Keratinocyte (primary cell): ENCODE results near the gene NMT2. TPM values are rescaled to one million over a fixed set of nuclear protein-coding genes. Genes with fewer than 3 reads are reported as not detected.

Source experiments
- DNase-seq: peaks from one replicate; pipeline ENCODE4 v3.0.0-alpha.2; 2011; ENCODE audit warnings: low read depth, missing footprints, low spot score
- FAIRE-seq: peaks from 2 replicates; lab custom pipeline; 2011; peaks lifted over from hg19 to GRCh38; lab: Jason Lieb, UNC
- H2AFZ ChIP-seq: 2 replicates; pipeline ENCODE4 v1.6.0; 2012; ENCODE audit warnings: low read length, control low read depth, inconsistent platforms; ENCODE audit not compliant: control insufficient read depth
- H3K27ac ChIP-seq: 2 replicates; pipeline ENCODE4 v1.5.1; 2011; ENCODE audit warnings: low read length; ENCODE audit not compliant: control insufficient read depth, insufficient read depth
- H3K27me3 ChIP-seq: 3 replicates; pipeline ENCODE4 v1.6.0; 2011; ENCODE audit warnings: low read length; ENCODE audit not compliant: control insufficient read depth, insufficient read depth; ENCODE audit errors: extremely low read depth
- H3K36me3 ChIP-seq, 2 experiments: 2 replicates in 1 of 2; 3 replicates in 1 of 2; pipeline ENCODE4 v1.5.1; 2011; ENCODE audit warnings: low read length in 2 of 2, mild to moderate bottlenecking in 1 of 2; ENCODE audit not compliant: control insufficient read depth in 2 of 2, insufficient read depth in 2 of 2; ENCODE audit errors: extremely low read depth in 1 of 2
- H3K4me1 ChIP-seq: 3 replicates; pipeline ENCODE4 v1.5.1; 2011; ENCODE audit warnings: low read length; ENCODE audit not compliant: control insufficient read depth, insufficient read depth; ENCODE audit errors: extremely low read depth
- H3K4me2 ChIP-seq: 3 replicates; pipeline ENCODE4 v1.6.0; 2011; ENCODE audit warnings: low read depth, low read length; ENCODE audit not compliant: control insufficient read depth, insufficient read depth; ENCODE audit errors: extremely low read depth
- H3K4me3 ChIP-seq, 3 experiments: fragments of 200-600 bp in 1 of 3; sonication (generic) in 1 of 3; 2 replicates in 2 of 3; 3 replicates in 1 of 3; pipeline ENCODE4 v1.5.1; 2011 to 2016; ENCODE audit warnings: low read length in 3 of 3, mild to moderate bottlenecking in 3 of 3, control low read depth in 2 of 3, inconsistent platforms in 1 of 3, low read depth in 1 of 3, mixed read lengths in 1 of 3, mixed run types in 1 of 3, moderate library complexity in 1 of 3; ENCODE audit not compliant: control insufficient read depth in 2 of 3, insufficient read depth in 2 of 3; ENCODE audit errors: extremely low read depth in 1 of 3
- H3K79me2 ChIP-seq: 2 replicates; pipeline ENCODE4 v1.6.0; 2012; ENCODE audit warnings: low read length; ENCODE audit not compliant: control insufficient read depth, insufficient read depth
- H3K9ac ChIP-seq: 3 replicates; pipeline ENCODE4 v1.6.0; 2011; ENCODE audit warnings: low read length; ENCODE audit not compliant: control insufficient read depth, insufficient read depth; ENCODE audit errors: extremely low read depth
- H3K9me1 ChIP-seq: 3 replicates; pipeline ENCODE4 v1.6.0; 2011; ENCODE audit warnings: low read length; ENCODE audit not compliant: control insufficient read depth, insufficient read depth; ENCODE audit errors: extremely low read depth
- H3K9me3 ChIP-seq: 2 replicates; pipeline ENCODE4 v1.5.1; 2012; ENCODE audit warnings: low read depth, low read length; ENCODE audit not compliant: control insufficient read depth
- H4K20me1 ChIP-seq: 3 replicates; pipeline ENCODE4 v1.6.0; 2011; ENCODE audit warnings: low read length; ENCODE audit not compliant: control insufficient read depth, insufficient read depth; ENCODE audit errors: extremely low read depth
- EZH2 ChIP-seq: IDR thresholded peaks from one replicate; pipeline ENCODE4 v1.6.1; 2012; ENCODE audit warnings: inconsistent platforms, mild to moderate bottlenecking, low read length, moderate library complexity
- dilution Hi-C: fragments of 300-500 bp; cut with MboI; formaldehyde crosslinking; loops from one replicate; pipeline ENCODE4 v1.7.0; 2020; ENCODE audit warnings: low sequenced_read_pairs; ENCODE audit not compliant: extremely low pct_ligation_motif_present
- polyA plus RNA-seq, 5 experiments: library from polyadenylated mRNA; depleted of rRNA in 3 of 5; stranded (reverse) in 3 of 5; stranded (forward) in 1 of 5; unstranded in 1 of 5; fragments of >200 nt; gene quantifications; 1 replicate in 1 of 5; 2 replicates in 3 of 5; 3 replicates in 1 of 5; pipeline versions ENCODE4 v1.2.1 to v1.2.3, GENCODE V29; 2011 to 2012; ENCODE audit warnings: missing spikeins in 2 of 5, low read depth in 1 of 5, low replicate concordance in 1 of 5
- TF ChIP-seq, protein P1 (sequence below), 3 experiments: IDR thresholded peaks in 1 of 3; conservative IDR thresholded peaks in 1 of 3; optimal IDR thresholded peaks in 1 of 3; 2 replicates in 2 of 3; 3 replicates in 1 of 3; pipeline versions ENCODE3 to v1.5.1; 2011; ENCODE audit warnings: low read length in 3 of 3, mild to moderate bottlenecking in 3 of 3, moderate library complexity in 2 of 3, control low read depth in 1 of 3, inconsistent platforms in 1 of 3; ENCODE audit not compliant: insufficient read depth in 2 of 3; ENCODE audit errors: extremely low read depth in 1 of 3

Gene NMT2
- polyA plus RNA-seq, 1 donor (not counting 4 experiments of a cell fraction or from before 2014, with no cell fraction given), result 9.9 TPM

DNA sequence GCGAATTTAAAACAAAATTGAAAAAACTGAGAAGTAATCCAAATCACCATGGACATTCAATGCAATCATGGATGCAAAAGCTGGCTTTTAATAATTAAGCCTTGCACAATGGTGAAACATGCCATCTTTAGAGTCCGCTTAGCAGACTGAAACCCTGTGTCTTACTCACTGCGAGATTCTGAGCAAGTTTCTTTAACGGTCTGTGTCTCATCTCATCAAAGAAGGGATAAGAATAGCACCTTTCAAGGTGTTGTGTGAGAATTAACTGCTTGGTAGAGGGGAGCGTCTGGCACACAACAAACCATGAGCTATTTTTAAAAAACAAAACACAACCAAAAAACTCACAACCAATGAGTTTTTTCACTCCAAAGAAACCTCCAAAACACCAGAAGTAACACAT lies 101.3 kb downstream of the NMT2 start:
- H3K4me1 ChIP-seq, result no peaks in the 10 kb centered on the region
- H3K9me1 ChIP-seq, result no peaks in the 10 kb centered on the region
- no peak overlapping the region for H3K4me3 ChIP-seq
- H3K4me2 ChIP-seq, result no peak overlapping the region
- DNase-seq (no peak), FAIRE-seq (no peak)
- no peaks in the 10 kb centered on the region for H3K36me3 ChIP-seq
- H3K27ac ChIP-seq, result no peak overlapping the region
- TF ChIP-seq EZH2, result no peak
- TF ChIP-seq, protein P1, sequence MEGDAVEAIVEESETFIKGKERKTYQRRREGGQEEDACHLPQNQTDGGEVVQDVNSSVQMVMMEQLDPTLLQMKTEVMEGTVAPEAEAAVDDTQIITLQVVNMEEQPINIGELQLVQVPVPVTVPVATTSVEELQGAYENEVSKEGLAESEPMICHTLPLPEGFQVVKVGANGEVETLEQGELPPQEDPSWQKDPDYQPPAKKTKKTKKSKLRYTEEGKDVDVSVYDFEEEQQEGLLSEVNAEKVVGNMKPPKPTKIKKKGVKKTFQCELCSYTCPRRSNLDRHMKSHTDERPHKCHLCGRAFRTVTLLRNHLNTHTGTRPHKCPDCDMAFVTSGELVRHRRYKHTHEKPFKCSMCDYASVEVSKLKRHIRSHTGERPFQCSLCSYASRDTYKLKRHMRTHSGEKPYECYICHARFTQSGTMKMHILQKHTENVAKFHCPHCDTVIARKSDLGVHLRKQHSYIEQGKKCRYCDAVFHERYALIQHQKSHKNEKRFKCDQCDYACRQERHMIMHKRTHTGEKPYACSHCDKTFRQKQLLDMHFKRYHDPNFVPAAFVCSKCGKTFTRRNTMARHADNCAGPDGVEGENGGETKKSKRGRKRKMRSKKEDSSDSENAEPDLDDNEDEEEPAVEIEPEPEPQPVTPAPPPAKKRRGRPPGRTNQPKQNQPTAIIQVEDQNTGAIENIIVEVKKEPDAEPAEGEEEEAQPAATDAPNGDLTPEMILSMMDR (optimal IDR thresholded peaks at IDR 0.05 in 1 of 3, IDR thresholded peaks at IDR 0.05 in 1 of 3, conservative IDR thresholded peaks at IDR 0.05 in 1 of 3; ENCODE audit: extremely low read depth in 1 of 3, insufficient read depth in 2 of 3, low read length in 3 of 3), result no peak
- H3K27me3 ChIP-seq, result no peaks in the 10 kb centered on the region
- no peaks in the 10 kb centered on the region for H4K20me1 ChIP-seq
- no peak overlapping the region for H2AFZ ChIP-seq
- no peak overlapping the region for H3K9ac ChIP-seq
- dilution Hi-C loops, result no loop called here
- no peaks in the 10 kb centered on the region for H3K9me3 ChIP-seq
- no peaks in the 10 kb centered on the region for H3K79me2 ChIP-seq

- TF ChIP-seq EZH2, result no peak
- TF ChIP-seq, protein P1 (optimal IDR thresholded peaks at IDR 0.05 in 1 of 3, IDR thresholded peaks at IDR 0.05 in 1 of 3, conservative IDR thresholded peaks at IDR 0.05 in 1 of 3; ENCODE audit: extremely low read depth in 1 of 3, insufficient read depth in 2 of 3, low read length in 3 of 3), result no peak
- DNase-seq (no peak), FAIRE-seq (no peak)
- H3K4me1 ChIP-seq, result no peaks in the 10 kb centered on the region
- no peak overlapping the region for H3K9ac ChIP-seq
- no peaks in the 10 kb centered on the region for H3K9me1 ChIP-seq
- no peaks in the 10 kb centered on the region for H3K36me3 ChIP-seq
- dilution Hi-C loops, result no loop called here
- H3K27me3 ChIP-seq, result no peaks in the 10 kb centered on the region
- no peak overlapping the region for H3K4me3 ChIP-seq
- H3K79me2 ChIP-seq, result no peaks in the 10 kb centered on the region
- H4K20me1 ChIP-seq, result no peaks in the 10 kb centered on the region
- H2AFZ ChIP-seq, result no peak overlapping the region
- H3K9me3 ChIP-seq, result no peaks in the 10 kb centered on the region
- no peak overlapping the region for H3K4me2 ChIP-seq
- no peak overlapping the region for H3K27ac ChIP-seq
Measured at GRCh38 chr10:15060638-15061037, 107.9 kb downstream of the NMT2 start.
